Measurements from ENCODE around the gene COL4A5.

- TF ChIP-seq MAX (IDR thresholded peaks at IDR 0.05; ENCODE audit: insufficient read depth, insufficient read length) (no peak), POLR2A (IDR thresholded peaks at IDR 0.05; ENCODE audit: low read depth, low read length) (no peak), POLR2AphosphoS5 (IDR thresholded peaks at IDR 0.05; ENCODE audit: insufficient read depth, low read depth, low read length) (no peak), JUN (IDR thresholded peaks at IDR 0.05; ENCODE audit: borderline replicate concordance, insufficient read depth, insufficient read length, low read depth) (no peak), EZH2 (IDR thresholded peaks at IDR 0.05; ENCODE audit: borderline replicate concordance, low read depth, low read length, severe bottlenecking) (no peak), MYC (IDR thresholded peaks at IDR 0.05; ENCODE audit: low read depth, low read length) (no peak), FOS (IDR thresholded peaks at IDR 0.05; ENCODE audit: borderline replicate concordance, insufficient read depth, low read length) (no peak)
- TF ChIP-seq, protein P1, sequence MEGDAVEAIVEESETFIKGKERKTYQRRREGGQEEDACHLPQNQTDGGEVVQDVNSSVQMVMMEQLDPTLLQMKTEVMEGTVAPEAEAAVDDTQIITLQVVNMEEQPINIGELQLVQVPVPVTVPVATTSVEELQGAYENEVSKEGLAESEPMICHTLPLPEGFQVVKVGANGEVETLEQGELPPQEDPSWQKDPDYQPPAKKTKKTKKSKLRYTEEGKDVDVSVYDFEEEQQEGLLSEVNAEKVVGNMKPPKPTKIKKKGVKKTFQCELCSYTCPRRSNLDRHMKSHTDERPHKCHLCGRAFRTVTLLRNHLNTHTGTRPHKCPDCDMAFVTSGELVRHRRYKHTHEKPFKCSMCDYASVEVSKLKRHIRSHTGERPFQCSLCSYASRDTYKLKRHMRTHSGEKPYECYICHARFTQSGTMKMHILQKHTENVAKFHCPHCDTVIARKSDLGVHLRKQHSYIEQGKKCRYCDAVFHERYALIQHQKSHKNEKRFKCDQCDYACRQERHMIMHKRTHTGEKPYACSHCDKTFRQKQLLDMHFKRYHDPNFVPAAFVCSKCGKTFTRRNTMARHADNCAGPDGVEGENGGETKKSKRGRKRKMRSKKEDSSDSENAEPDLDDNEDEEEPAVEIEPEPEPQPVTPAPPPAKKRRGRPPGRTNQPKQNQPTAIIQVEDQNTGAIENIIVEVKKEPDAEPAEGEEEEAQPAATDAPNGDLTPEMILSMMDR (IDR thresholded peaks at IDR 0.05; ENCODE audit: extremely low read depth in 1 of 2, insufficient read depth in 1 of 2, low read depth in 1 of 2, low read length in 2 of 2), result no peak
These were observed 23.7 kb upstream of the COL4A5 start for GRCh38 chrX:108415891-108416290.
